ENCODE measurements around the gene TMSB4X.

GRCh38 chrX:12972243-12972642 is 2.7 kb upstream of the TMSB4X start:
- TF ChIP-seq CTCF (IDR thresholded peaks at IDR 0.05) (no peak), POLR2A (IDR thresholded peaks at IDR 0.05) (no peak), POLR2AphosphoS5 (IDR thresholded peaks at IDR 0.05) (peak in 1 of 3 donors; percentile 40), EP300 (IDR thresholded peaks at IDR 0.05) (no peak)

Measured in stomach (tissue), 4 donors.